ENCODE data around the gene UBE2J2. TPM values are rescaled to one million over a fixed set of nuclear protein-coding genes. Genes with fewer than 3 reads are reported as not detected.

Gene UBE2J2
- total and polyA plus RNA-seq, 5 donors: 34.9 to 41.2 (median 38.2) TPM

DNA sequence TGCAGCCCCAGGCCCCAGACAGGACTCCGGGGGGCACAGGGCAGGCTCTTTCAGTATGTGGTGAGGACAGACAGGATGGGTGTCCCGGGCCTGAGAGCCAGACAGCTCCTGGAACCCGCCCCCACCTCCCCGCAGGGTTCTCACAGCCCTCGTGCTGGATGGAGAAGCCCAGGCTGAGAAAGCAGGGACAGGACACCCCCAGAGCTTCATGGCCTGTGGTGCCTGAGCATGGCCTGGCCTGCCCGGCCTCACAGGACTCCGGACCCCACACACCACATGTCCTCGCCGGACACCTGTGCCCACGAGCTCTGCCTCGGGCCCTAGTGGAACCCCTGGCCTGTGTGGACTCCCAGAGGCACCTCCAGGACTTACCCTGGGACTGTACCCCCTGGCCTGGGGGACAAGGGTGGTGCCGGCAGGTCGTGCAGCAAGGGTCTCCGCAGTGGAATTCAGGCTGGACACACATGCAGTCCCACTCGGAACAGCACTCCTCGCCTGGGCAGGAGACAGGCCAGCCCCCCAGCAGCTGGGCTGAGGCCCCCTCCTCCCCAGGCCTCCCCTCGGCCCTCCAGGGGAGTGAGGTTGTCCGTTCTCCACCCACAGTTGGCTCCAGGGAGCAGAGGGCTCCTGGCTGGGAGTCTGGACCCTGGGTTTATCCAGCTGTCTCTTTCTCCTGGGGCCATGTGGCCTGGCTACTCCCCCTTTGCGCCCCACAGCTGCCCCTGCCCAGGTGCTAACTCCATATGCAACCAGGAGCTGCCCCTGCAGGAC is 68.5 kb downstream of the UBE2J2 start:
- DNase-seq (peak; percentile 7 to 48 (median 12)), ATAC-seq (no peak)
- Histone ChIP-seq H3K4me3 (ENCODE audit: low read length) (no peak overlapping the region), H3K27ac (ENCODE audit: low read length) (no peak overlapping the region), H3K4me1 (ENCODE audit: control insufficient read depth, insufficient read depth, low read length) (no peaks in the 10 kb centered on the region), H3K27me3 (ENCODE audit: control insufficient read depth, insufficient read depth) (no peaks in the 10 kb centered on the region), H3K9me3 (ENCODE audit: control insufficient read depth, low read length) (no peaks in the 10 kb centered on the region)
- intact Hi-C loops (cut with DNase I): no loop called here
- 88% methylated on average over 19 of the region's 19 CpGs for WGBS

DNA sequence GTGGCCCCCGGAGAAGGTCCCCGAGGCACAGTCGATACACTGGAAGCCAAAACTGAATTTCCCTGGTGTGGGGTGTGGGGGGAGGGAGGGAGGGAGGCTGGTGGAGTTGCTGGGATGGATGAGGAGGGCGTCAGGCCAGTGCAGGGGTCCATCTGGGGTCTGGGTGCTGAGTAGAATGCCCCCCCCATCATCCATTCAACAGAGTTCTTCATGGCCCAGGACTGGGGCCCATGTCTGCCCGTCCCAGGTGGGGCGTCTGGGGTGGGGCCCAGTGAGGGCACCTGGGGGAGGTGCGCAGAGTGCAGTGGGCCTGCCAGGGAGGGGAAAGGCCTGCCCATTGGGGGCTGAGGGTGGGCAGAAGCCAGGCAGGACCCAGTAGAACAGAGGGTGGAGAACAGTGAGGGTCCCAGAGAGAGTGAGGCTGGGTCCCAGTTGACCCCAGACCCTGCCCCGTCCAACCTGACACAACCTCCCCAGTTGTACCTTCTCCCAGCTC is 69.2 kb downstream of the UBE2J2 start:
- WGBS: 91% methylated on average over 8 of the region's 8 CpGs
- Histone ChIP-seq H3K9me3 (ENCODE audit: control insufficient read depth, low read length) (no peaks in the 10 kb centered on the region), H3K4me1 (ENCODE audit: control insufficient read depth, insufficient read depth, low read length) (no peaks in the 10 kb centered on the region), H3K27ac (ENCODE audit: low read length) (no peak overlapping the region), H3K27me3 (ENCODE audit: control insufficient read depth, insufficient read depth) (no peaks in the 10 kb centered on the region), H3K4me3 (ENCODE audit: low read length) (no peak overlapping the region)
- intact Hi-C loops (cut with DNase I): no loop called here
- DNase-seq (peak in 2 of 3 donors; percentile 25 to 30), ATAC-seq (no peak)

Small RNA genes lying within 50 kb of the gene (microRNA-seq; reads per million reads assigned to microRNA genes)
- 0.54 to 1.7 reads per million in 2 donors for gene MIR6726
- gene MIR6727: 0 reads per million in 2 donors

Other genes starting within 250 kb of the UBE2J2 start
- gene RNF223, start 199.5 kb downstream of the UBE2J2 start, total RNA-seq: not detected
- gene RNF223, start 199.5 kb downstream of the UBE2J2 start, polyA plus RNA-seq: not detected
- 1 to 10 TPM; 4.9 to 5.6 (median 5.4) TPM for gene C1orf159, start 157.8 kb downstream of the UBE2J2 start, total RNA-seq
- gene C1orf159, start 157.8 kb downstream of the UBE2J2 start, polyA plus RNA-seq: 6.8 TPM
- gene TTLL10, start 100.0 kb downstream of the UBE2J2 start, total RNA-seq: not detected
- 0.09 TPM for gene TTLL10, start 100.0 kb downstream of the UBE2J2 start, polyA plus RNA-seq
- gene TNFRSF18, start 67.3 kb downstream of the UBE2J2 start, total RNA-seq: under 1 TPM in 1 of 4 donors, not detected in 3; 0.38 TPM
- 0.14 TPM for gene TNFRSF18, start 67.3 kb downstream of the UBE2J2 start, polyA plus RNA-seq
- gene TNFRSF4, start 59.7 kb downstream of the UBE2J2 start, total RNA-seq: 1 to 10 TPM; 1.0 to 2.0 (median 1.2) TPM
- gene TNFRSF4, start 59.7 kb downstream of the UBE2J2 start, polyA plus RNA-seq: 2.3 TPM
- 100 to 1,000 TPM; 156 to 215 (median 168) TPM for gene SDF4, start 41.9 kb downstream of the UBE2J2 start, total RNA-seq
- gene SDF4, start 41.9 kb downstream of the UBE2J2 start, polyA plus RNA-seq: 165 TPM
- gene B3GALT6, start 41.6 kb downstream of the UBE2J2 start, total RNA-seq: 10 to 100 TPM; 10.2 to 13.3 (median 12.0) TPM
- gene B3GALT6, start 41.6 kb downstream of the UBE2J2 start, polyA plus RNA-seq: 9.1 TPM
- 1 to 10 TPM in 2 of 4 donors, under 1 TPM in 1, not detected in 1; 0.94 to 2.4 (median 1.1) TPM for gene C1QTNF12, start 27.1 kb downstream of the UBE2J2 start, total RNA-seq
- gene C1QTNF12, start 27.1 kb downstream of the UBE2J2 start, polyA plus RNA-seq: 0.36 TPM
- gene SCNN1D, start 6.6 kb upstream of the UBE2J2 start, total RNA-seq: 1 to 10 TPM; 2.7 to 6.2 (median 4.8) TPM
- gene SCNN1D, start 6.6 kb upstream of the UBE2J2 start, polyA plus RNA-seq: 3.4 TPM
- 10 to 100 TPM; 33.1 to 61.8 (median 42.8) TPM for gene ACAP3, start 34.1 kb upstream of the UBE2J2 start, total RNA-seq
- 37.4 TPM for gene ACAP3, start 34.1 kb upstream of the UBE2J2 start, polyA plus RNA-seq
- 10 to 100 TPM; 11.3 to 14.1 (median 12.5) TPM for gene PUSL1, start 34.7 kb upstream of the UBE2J2 start, total RNA-seq
- 13.1 TPM for gene PUSL1, start 34.7 kb upstream of the UBE2J2 start, polyA plus RNA-seq
- 10 to 100 TPM; 53.1 to 61.7 (median 58.7) TPM for gene INTS11, start 50.8 kb upstream of the UBE2J2 start, total RNA-seq
- gene INTS11, start 50.8 kb upstream of the UBE2J2 start, polyA plus RNA-seq: 70.3 TPM
- 10 to 100 TPM; 24.0 to 29.0 (median 27.0) TPM for gene CPTP, start 50.9 kb upstream of the UBE2J2 start, total RNA-seq
- gene CPTP, start 50.9 kb upstream of the UBE2J2 start, polyA plus RNA-seq: 53.9 TPM
- gene TAS1R3, start 57.4 kb upstream of the UBE2J2 start, total RNA-seq: under 1 TPM; 0.33 to 0.51 (median 0.38) TPM
- 0.66 TPM for gene TAS1R3, start 57.4 kb upstream of the UBE2J2 start, polyA plus RNA-seq
- gene DVL1, start 75.6 kb upstream of the UBE2J2 start, total RNA-seq: 10 to 100 TPM; 64.4 to 87.4 (median 66.3) TPM
- 70.0 TPM for gene DVL1, start 75.6 kb upstream of the UBE2J2 start, polyA plus RNA-seq
- gene MXRA8, start 84.7 kb upstream of the UBE2J2 start, total RNA-seq: 10 to 100 TPM; 21.9 to 38.8 (median 36.3) TPM
- gene MXRA8, start 84.7 kb upstream of the UBE2J2 start, polyA plus RNA-seq: 39.5 TPM
- 100 to 1,000 TPM; 175 to 210 (median 188) TPM for gene AURKAIP1, start 101.4 kb upstream of the UBE2J2 start, total RNA-seq
- 331 TPM for gene AURKAIP1, start 101.4 kb upstream of the UBE2J2 start, polyA plus RNA-seq
- gene CCNL2, start 125.5 kb upstream of the UBE2J2 start, total RNA-seq: 10 to 100 TPM; 61.2 to 83.1 (median 67.2) TPM
- 81.7 TPM for gene CCNL2, start 125.5 kb upstream of the UBE2J2 start, polyA plus RNA-seq
- 100 to 1,000 TPM; 121 to 144 (median 132) TPM for gene MRPL20, start 133.4 kb upstream of the UBE2J2 start, total RNA-seq
- 190 TPM for gene MRPL20, start 133.4 kb upstream of the UBE2J2 start, polyA plus RNA-seq
- gene ANKRD65, start 147.4 kb upstream of the UBE2J2 start, total RNA-seq: 1 to 10 TPM; 1.6 to 3.6 (median 2.9) TPM
- gene ANKRD65, start 147.4 kb upstream of the UBE2J2 start, polyA plus RNA-seq: 4.5 TPM
- gene VWA1, start 161.8 kb upstream of the UBE2J2 start, total RNA-seq: 10 to 100 TPM; 25.0 to 38.6 (median 25.6) TPM
- gene VWA1, start 161.8 kb upstream of the UBE2J2 start, polyA plus RNA-seq: 17.3 TPM
- 1 to 10 TPM; 1.3 to 3.4 (median 2.2) TPM for gene ATAD3C, start 175.8 kb upstream of the UBE2J2 start, total RNA-seq
- gene ATAD3C, start 175.8 kb upstream of the UBE2J2 start, polyA plus RNA-seq: 0.52 TPM
- 10 to 100 TPM in 1 of 4 donors, 1 to 10 TPM in 3; 5.6 to 11.4 (median 8.8) TPM for gene ATAD3B, start 197.9 kb upstream of the UBE2J2 start, total RNA-seq
- gene ATAD3B, start 197.9 kb upstream of the UBE2J2 start, polyA plus RNA-seq: 8.3 TPM
- gene ATAD3A, start 238.3 kb upstream of the UBE2J2 start, total RNA-seq: 10 to 100 TPM; 13.6 to 20.1 (median 15.7) TPM
- 16.7 TPM for gene ATAD3A, start 238.3 kb upstream of the UBE2J2 start, polyA plus RNA-seq